NB4 (cell line): ENCODE data around the gene STXBP3.

ENCODE experiments used
- DNase-seq: peaks from one replicate; pipeline ENCODE4 v3.0.0; 2010; ENCODE audit warnings: low read depth
- H3K4me3 ChIP-seq: one replicate; pipeline ENCODE4 v1.5.1; 2011; ENCODE audit warnings: mild to moderate bottlenecking, low read depth, low read length, moderate library complexity
- CTCF ChIP-seq: IDR thresholded peaks from one replicate; pipeline ENCODE4 v1.5.1; 2012; ENCODE audit warnings: low read depth, low read length
- MAX ChIP-seq: IDR thresholded peaks from 2 replicates; pipeline ENCODE4 v1.6.1; 2011; ENCODE audit warnings: low read depth, low read length
- MYC ChIP-seq: IDR thresholded peaks from 2 replicates; pipeline ENCODE4 v1.6.1; 2011; ENCODE audit warnings: low read depth, low read length
- POLR2A ChIP-seq: IDR thresholded peaks from 2 replicates; pipeline ENCODE4 v1.6.1; 2011; ENCODE audit warnings: mild to moderate bottlenecking; ENCODE audit not compliant: insufficient read length; ENCODE audit errors: extremely low read depth

STXBP3 gene

GRCh38 chr1:108850929-108851328, 104.5 kb downstream of the STXBP3 start:
- TF ChIP-seq MYC: no peak
- no peak for TF ChIP-seq MAX
- no peak for TF ChIP-seq CTCF
- no peak for TF ChIP-seq POLR2A
- peak; percentile 34 for DNase-seq
- no peak overlapping the region for H3K4me3 ChIP-seq

GRCh38 chr1:108851567-108851966, 105.1 kb downstream of the STXBP3 start:
- H3K4me3 ChIP-seq: no peak overlapping the region
- peak; percentile 37 for DNase-seq
- TF ChIP-seq CTCF: no peak

DNA sequence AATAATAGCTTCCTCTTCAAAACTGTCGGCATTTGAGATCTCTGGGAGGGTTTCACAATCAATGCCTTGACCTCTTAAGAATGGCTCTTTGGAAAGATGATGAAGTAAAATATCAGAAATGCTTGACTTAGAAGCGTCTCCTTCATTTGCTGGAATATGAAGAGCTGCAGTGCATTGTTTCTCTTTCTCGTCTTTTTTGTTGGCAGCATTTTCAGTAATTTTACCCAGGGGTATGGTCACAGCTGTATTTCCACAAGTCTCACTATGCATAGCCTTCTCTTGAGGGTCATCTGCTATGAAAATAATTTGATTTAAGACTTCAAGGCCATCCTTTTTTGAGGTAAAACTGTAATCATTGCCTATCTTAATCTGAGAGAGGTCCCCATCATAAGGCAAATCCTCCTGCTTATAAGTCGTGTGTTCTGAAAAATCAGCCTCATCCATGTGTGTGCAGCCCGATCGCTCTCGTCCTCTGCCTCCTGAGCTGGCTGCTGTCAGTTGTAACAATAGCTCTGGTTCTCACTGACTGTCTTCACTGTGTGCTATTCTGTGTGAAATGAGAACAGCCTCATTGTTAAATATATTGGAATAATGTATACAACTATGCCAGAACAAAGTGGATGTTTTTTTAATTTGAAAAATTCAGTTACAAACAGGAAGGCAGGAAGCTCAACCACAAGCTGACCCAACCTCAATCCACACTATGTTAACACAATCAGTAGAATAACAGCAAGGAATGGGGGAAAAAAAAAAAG, 105.9 kb downstream of the STXBP3 start:
- TF ChIP-seq MAX (no peak), POLR2A (no peak), CTCF (no peak), MYC (no peak)
- peak overlapping the region; percentile 1 for H3K4me3 ChIP-seq
- peak; percentile 58 for DNase-seq

DNA sequence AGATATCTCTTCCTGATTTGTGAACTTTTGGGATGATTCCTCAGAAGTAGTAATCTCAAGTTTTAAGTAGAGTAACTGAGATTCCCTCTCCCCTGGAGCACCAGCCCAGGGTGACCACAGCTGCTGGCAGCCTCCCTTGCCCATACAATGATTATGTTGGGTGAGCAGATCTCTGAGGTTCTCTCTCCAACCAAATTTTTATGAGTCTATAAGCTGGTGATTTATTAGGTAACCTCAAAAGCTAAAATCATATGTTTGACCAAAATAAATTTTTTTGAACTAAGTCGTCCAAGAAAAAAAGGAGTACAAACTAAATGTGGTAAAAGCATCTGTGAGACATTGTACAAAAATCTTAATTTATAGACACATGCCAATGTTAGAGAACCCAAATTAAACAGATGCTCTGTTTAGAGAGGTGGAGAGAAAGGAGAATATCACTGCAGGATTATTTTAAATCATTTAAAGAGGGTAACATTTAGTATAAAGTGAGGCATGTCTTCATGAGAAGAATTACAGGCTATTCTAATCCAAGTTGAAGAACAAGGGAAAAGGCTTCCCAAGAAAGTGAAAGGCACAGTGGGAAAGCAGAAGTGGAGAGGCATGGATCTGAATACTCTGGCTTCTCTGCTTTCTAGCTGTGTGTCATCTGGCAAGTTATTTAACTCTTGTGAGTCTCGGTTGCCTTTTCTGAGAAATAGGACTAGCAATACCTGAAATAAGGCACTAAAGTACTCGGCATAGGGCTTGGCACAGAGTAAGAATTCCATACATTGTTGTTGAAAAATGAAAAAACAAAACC, 107.9 kb downstream of the STXBP3 start:
- no peak for DNase-seq
- H3K4me3 ChIP-seq: no peak overlapping the region
- TF ChIP-seq MAX (no peak), POLR2A (no peak), MYC (no peak), CTCF (no peak)

DNA sequence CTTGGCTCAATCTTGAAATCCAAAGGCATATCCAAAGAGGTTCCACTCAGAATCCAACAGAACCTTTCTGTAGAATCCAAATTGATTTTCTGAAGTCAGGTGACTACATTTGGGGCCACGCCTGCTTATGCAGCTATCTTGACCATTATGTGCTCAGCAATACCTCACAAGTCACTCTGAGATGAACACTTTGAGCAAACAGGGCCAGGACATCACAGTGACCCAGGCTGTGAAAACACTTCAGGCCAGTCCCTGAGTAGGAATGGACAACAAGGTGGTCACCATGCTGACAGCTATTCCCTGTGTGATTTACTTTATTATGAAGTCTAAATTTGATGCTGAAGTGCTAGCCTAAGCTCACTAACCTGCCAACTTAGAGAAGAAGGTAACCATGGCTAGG, 110.5 kb downstream of the STXBP3 start, which contains the start of gene AKNAD1:
AKNAD1 (minus strand) TSS at position 101 of the 400 bp plus-strand sequence. CDS start 4,430 bp downstream, outside the sequence.
- TF ChIP-seq MAX (no peak), POLR2A (no peak), CTCF (no peak), MYC (no peak)
- no peak within 1 kb of the TSS for H3K4me3 ChIP-seq
- DNase-seq: no peak
